AG09309 (cell line): Measurements from ENCODE around the gene IFT122.
"Not testable (repeated sequence)": the region's sequence is repeated elsewhere in the genome, so short reads cannot be mapped to it uniquely, and the experiment has no call there.

Experiments
- DNase-seq: peaks from one replicate; pipeline ENCODE4 v3.0.0-alpha.2; 2010; ENCODE audit warnings: low read depth
- H3K4me3 ChIP-seq: 2 replicates; pipeline ENCODE4 v1.5.1; 2011; ENCODE audit warnings: mild to moderate bottlenecking, low read depth, low read length, moderate library complexity; ENCODE audit not compliant: control insufficient read depth
- TF ChIP-seq, protein P1 (sequence below): IDR thresholded peaks from 2 replicates; pipeline ENCODE4 v1.5.1; 2011; ENCODE audit warnings: mild to moderate bottlenecking, low read depth, low read length, inconsistent platforms; ENCODE audit not compliant: insufficient read depth, control insufficient read depth; ENCODE audit errors: missing control alignments

IFT122 gene

DNA sequence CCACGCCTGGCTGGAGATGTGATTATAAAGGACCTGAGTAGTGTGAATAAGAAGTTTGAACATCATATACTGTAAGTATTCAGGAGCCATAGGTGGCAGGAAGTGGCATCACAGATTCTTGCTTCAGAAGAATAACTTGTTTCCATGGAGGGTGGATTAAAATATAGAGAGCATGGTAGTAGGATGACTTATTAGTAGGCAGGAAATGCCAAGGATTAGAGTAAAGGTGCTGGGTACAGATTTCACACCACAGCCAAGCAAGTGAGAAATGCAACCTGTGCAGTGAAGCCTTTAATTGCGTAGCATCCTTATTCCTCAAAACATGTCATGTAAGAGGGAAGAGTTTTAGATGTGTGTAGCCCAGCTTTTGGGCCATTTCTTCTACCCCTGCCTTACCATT is 30.8 kb downstream of the IFT122 start:
- TF ChIP-seq, protein P1, sequence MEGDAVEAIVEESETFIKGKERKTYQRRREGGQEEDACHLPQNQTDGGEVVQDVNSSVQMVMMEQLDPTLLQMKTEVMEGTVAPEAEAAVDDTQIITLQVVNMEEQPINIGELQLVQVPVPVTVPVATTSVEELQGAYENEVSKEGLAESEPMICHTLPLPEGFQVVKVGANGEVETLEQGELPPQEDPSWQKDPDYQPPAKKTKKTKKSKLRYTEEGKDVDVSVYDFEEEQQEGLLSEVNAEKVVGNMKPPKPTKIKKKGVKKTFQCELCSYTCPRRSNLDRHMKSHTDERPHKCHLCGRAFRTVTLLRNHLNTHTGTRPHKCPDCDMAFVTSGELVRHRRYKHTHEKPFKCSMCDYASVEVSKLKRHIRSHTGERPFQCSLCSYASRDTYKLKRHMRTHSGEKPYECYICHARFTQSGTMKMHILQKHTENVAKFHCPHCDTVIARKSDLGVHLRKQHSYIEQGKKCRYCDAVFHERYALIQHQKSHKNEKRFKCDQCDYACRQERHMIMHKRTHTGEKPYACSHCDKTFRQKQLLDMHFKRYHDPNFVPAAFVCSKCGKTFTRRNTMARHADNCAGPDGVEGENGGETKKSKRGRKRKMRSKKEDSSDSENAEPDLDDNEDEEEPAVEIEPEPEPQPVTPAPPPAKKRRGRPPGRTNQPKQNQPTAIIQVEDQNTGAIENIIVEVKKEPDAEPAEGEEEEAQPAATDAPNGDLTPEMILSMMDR, result no peak
- H3K4me3 ChIP-seq, result no peak overlapping the region
- no peak for DNase-seq

DNA sequence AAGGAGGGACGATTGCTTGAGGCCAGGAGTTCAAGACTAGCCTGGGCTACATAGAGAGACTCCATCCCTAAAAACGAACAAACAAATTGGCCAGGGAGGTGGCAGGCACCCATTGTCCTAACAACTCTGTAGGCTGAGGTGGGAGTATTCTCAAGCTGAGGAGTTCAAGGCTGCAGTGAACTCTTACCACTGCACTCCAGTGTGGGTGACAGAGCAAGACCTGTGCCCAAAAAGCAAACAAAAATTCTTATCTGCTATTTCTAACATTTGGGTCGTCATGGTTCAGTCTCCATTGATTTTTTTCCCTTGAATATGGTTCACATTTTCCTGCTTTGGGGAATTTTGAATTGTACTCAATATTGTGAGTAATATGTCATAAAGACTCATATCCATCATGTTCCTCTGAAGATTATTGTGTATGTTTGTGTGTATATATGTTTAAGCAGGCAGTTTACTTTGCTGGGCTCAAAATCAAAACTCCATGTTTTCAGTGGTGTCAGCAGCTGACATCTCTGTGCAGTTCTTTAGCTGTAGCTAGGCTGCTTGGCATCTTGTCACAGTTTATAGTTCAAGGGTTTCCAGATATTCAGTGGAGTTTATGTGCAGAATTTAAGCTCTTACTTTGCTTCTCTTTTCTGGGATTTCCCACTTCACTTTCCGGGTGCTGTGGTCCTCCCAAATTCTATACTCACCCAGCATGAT is 33.2 kb downstream of the IFT122 start:
- TF ChIP-seq, protein P1, result no peak
- no peak overlapping the region for H3K4me3 ChIP-seq
- DNase-seq, result no peak

DNA sequence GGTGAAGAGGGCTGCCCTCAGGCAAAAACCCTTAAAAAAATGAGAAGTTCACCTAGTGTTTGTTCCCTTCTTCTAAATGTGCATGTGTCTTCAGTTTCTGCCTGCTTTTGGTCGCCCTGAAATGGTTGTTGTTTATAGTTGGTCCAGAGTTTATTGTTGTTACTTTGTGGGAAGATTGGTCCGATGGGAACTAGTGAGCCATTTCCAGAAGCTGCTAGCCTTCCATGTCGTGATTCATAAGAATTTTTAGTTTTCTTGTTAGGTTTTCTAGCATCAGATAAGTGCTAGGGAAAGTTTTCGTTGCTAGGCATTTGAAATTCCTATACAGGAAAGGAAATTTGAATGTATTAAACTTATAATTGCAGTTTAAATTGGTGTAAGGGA is 33.7 kb downstream of the IFT122 start:
- H3K4me3 ChIP-seq, result no peak overlapping the region
- TF ChIP-seq, protein P1, result no peak
- no peak for DNase-seq

DNA sequence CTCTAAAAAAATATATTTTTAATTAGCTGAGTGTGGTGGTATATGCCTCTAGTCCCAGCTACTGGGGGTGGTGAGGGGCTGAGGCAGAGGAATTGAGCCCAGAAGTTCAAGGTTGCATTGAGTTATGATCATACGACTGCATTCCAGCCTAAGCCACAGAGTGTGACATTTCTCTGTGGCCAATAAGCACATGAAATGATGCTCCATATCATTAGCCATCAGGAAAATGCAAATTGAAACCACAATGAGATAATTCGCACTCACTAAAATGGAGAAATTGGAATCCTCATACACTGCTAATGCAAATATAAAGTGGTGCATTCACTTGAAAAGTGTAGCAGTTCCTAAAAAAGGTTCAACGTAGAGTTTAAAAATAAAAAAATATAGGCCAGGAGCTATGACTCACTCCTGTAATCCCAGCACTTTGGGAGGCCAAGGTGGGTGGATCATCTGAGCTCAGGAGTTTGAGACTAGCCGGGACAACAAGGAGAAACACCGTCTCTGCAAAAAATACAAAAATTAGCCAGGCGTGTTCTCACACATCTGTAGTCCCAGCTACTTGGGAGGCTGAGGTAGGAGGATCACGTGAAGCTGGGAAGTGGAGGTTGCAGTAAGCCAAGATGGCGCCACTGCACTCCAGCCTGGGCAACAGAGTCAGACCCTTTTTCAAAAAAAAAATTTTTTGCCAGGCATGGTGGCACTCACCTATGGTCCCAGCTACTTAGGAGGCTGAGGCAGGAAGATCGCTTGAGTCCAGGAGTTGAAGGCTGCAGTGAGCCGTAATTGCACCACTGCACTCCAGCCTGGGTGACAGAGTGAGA is 35.2 kb downstream of the IFT122 start:
- TF ChIP-seq, protein P1, result no peak
- DNase-seq, result no peak
- no peak overlapping the region for H3K4me3 ChIP-seq

DNA sequence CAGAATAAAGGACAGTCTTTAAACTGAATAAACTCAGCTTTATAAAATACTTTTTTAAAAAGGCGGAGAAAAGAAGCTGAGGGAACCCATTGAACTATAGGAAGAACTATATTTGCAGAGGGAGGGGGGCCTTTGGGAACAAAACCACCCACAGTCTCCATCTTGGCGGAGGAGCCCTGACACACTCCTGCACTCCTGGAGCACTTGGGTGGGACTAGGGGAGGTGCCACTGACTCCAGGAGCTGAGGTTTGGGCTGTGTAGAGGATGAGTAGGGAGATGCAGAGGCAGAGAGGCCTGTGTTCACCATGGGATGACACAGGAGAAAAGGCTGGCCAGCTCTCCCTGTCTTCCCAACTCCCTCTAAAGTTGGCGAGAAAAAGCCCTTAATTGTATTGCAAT is 35.8 kb downstream of the IFT122 start:
- H3K4me3 ChIP-seq, result no peak overlapping the region
- TF ChIP-seq, protein P1, result no peak
- no peak for DNase-seq

DNA sequence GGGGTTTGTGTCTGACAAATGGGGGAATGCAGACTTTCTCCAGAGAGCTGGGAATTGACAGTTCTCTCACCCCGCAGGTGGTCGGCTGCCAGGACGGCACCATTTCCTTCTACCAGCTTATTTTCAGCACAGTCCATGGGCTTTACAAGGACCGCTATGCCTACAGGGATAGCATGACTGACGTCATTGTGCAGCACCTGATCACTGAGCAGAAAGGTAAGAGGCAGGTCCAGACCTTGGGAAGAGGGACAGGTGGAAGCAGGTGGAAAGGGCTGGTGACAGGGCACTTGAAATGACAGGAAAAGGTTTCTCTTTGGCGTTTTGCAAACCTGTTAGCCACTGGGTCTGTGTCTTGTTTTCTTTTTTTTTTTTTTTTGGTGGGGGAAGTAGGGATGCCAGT is 36.6 kb downstream of the IFT122 start:
- no peak for DNase-seq
- TF ChIP-seq, protein P1, result no peak
- no peak overlapping the region for H3K4me3 ChIP-seq

DNA sequence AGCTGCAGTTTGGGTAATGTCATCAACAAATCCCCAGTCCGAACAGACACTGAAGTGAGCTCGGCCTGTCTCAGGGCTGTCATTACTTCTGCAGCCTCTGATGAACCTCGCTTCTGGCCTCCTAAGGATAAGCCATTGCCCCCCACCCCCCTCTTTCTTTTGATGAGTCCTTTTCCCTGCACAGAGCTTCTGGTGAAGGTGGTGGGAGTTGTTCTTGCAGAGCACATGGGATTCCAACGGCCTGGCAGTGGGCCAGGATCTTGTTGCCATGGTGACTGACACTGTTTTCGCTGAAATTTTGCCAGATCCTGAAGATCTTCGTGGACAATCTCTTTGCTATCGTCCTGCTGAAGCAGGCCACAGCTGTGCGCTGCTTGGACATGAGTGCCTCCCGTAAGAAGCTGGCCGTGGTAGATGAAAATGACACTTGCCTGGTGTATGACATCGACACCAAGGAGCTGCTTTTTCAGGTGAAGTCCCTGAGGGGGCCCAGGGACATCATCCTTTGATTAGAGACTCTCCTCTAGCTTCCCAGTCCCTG is 41.3 kb downstream of the IFT122 start:
- H3K4me3 ChIP-seq, DNase-seq: not testable (repeated sequence)
